Natural killer cell (primary cell): ENCODE measurements around the gene PDE4D. TPM values are rescaled to one million over a fixed set of nuclear protein-coding genes. Genes with fewer than 3 reads are reported as not detected.

ENCODE experiments used
- ATAC-seq, 3 donors: fragments of 150-1000 bp in 2 of 3; fragments of 200-7000 bp in 1 of 3; cut with Tn5 transposase; 1 replicate in 1 of 3; 2 replicates in 2 of 3; pipeline ENCODE4 v1.10.0; 2021; ENCODE audit warnings: mild to moderate bottlenecking in 2 of 3, moderate library complexity in 2 of 3
- DNase-seq, 2 donors: peaks; one replicate each; pipeline versions ENCODE4 v3.0.0 to v3.0.0-alpha.2; 2013 to 2021; ENCODE audit warnings: mixed read lengths in 1 of 2
- H3K27ac ChIP-seq: one replicate; pipeline ENCODE4 v1.5.1; 2013; ENCODE audit warnings: mild to moderate bottlenecking, low read length
- H3K27me3 ChIP-seq: one replicate; pipeline ENCODE4 v1.6.1; 2013; ENCODE audit warnings: low read length; ENCODE audit not compliant: control insufficient read depth, insufficient read depth
- H3K36me3 ChIP-seq: one replicate; pipeline ENCODE4 v1.6.1; 2013; ENCODE audit warnings: low read length; ENCODE audit not compliant: control insufficient read depth, insufficient read depth
- H3K4me1 ChIP-seq: one replicate; pipeline ENCODE4 v1.6.1; 2013; ENCODE audit warnings: low read length; ENCODE audit not compliant: control insufficient read depth, insufficient read depth
- H3K4me3 ChIP-seq: one replicate; pipeline ENCODE4 v1.5.1; 2013; ENCODE audit warnings: low read length
- H3K9me3 ChIP-seq: one replicate; pipeline ENCODE4 v1.6.1; 2013; ENCODE audit warnings: low read length; ENCODE audit not compliant: control insufficient read depth, insufficient read depth
- H3K27ac Mint-ChIP-seq, 2 donors: one replicate each; pipeline ENCODE4 v1.8.0; 2022; ENCODE audit warnings: mild to moderate bottlenecking in 2 of 2, mixed read lengths in 2 of 2, moderate library complexity in 1 of 2
- H3K27me3 Mint-ChIP-seq, 2 donors: one replicate each; pipeline ENCODE4 v1.8.0; 2022; ENCODE audit warnings: low read depth in 2 of 2, mixed read lengths in 2 of 2
- H3K36me3 Mint-ChIP-seq: one replicate; pipeline ENCODE4 v1.8.0; 2022; ENCODE audit warnings: mixed read lengths
- H3K4me1 Mint-ChIP-seq, 2 donors: one replicate each; pipeline ENCODE4 v1.8.0; 2022; ENCODE audit warnings: mixed read lengths in 2 of 2
- H3K4me3 Mint-ChIP-seq: one replicate; pipeline ENCODE4 v1.8.0; 2022; ENCODE audit warnings: mild to moderate bottlenecking, moderate library complexity, mixed read lengths
- H3K9me3 Mint-ChIP-seq, 2 donors: one replicate each; pipeline ENCODE4 v1.8.0; 2022; ENCODE audit warnings: mixed read lengths in 2 of 2
- CTCF ChIP-seq: fragments of 200-600 bp; IDR thresholded peaks from one replicate; pipeline ENCODE4 v1.8.0; 2022; ENCODE audit warnings: antibody characterized with exemption
- WGBS: methylation state at CpG from one replicate; pipeline ENCODE4 v1.1.7; 2013; ENCODE audit warnings: missing lambda C conversion rate; ENCODE audit not compliant: insufficient coverage; 5-methylcytosine and 5-hydroxymethylcytosine counted together
- intact Hi-C: fragments of 100-400 bp; cut with micrococcal nuclease; formaldehyde crosslinking; loops from one replicate; pipeline ENCODE4 v1.14.2; 2022
- total RNA-seq, 4 donors: library from RNA; stranded (reverse); fragments of 120-200 nt in 1 of 4; gene quantifications; one replicate each; pipeline versions ENCODE4 v1.2.3 to v1.2.4, GENCODE V29; 2013 to 2022

Gene PDE4D
- total RNA-seq, 3 donors from 2014 or later (not counting 1 experiment from before 2014, with no cell fraction given): 109 to 170 (median 116) TPM

GRCh38 chr5:59810041-59810440 lies 83.5 kb downstream of the PDE4D start:
- peak; percentile 77 to 86 (median 78) for ATAC-seq
- Mint-ChIP-seq H3K4me3 (no peak overlapping the region), H3K9me3 (no peaks in the 10 kb centered on the region), H3K27me3 (peaks cover 12 to 21% of the 10 kb centered on the region in 2 donors), H3K36me3 (no peaks in the 10 kb centered on the region), H3K4me1 (peaks cover 4 to 5% of the 10 kb centered on the region in 2 donors), H3K27ac (no peak overlapping the region)
- Histone ChIP-seq H3K27me3 (peaks cover 3% of the 10 kb centered on the region), H3K27ac (no peak overlapping the region), H3K4me3 (no peak overlapping the region), H3K4me1 (peaks cover 3% of the 10 kb centered on the region), H3K36me3 (no peaks in the 10 kb centered on the region), H3K9me3 (no peaks in the 10 kb centered on the region)
- peak; percentile 51 to 83 for DNase-seq
- WGBS: 3% methylated on average over 14 of the region's 14 CpGs
- peak; percentile 97 for TF ChIP-seq CTCF
- intact Hi-C loops: loop anchor here (5.0 kb wide), 1 partner anchor 857 kb away; no protein-coding TSS in a partner anchor

- Mint-ChIP-seq H3K4me1 (peaks cover 4 to 5% of the 10 kb centered on the region in 2 donors), H3K4me3 (no peak overlapping the region), H3K27me3 (peaks cover 14 to 21% of the 10 kb centered on the region in 2 donors), H3K9me3 (no peaks in the 10 kb centered on the region), H3K36me3 (no peaks in the 10 kb centered on the region), H3K27ac (no peak overlapping the region)
- no peaks in the 10 kb centered on the region for H3K9me3 ChIP-seq
- WGBS: 50% methylated on average over 1 of the region's 3 CpGs
- no peak overlapping the region for H3K27ac ChIP-seq
- no peak for TF ChIP-seq CTCF
- DNase-seq (no peak), ATAC-seq (no peak)
- no peak overlapping the region for H3K4me3 ChIP-seq
- intact Hi-C loops: no loop called here
- no peaks in the 10 kb centered on the region for H3K36me3 ChIP-seq
- peaks cover 3% of the 10 kb centered on the region for H3K27me3 ChIP-seq
- H3K4me1 ChIP-seq: peaks cover 3% of the 10 kb centered on the region
Observed at GRCh38 chr5:59807806-59808205, 85.7 kb downstream of the PDE4D start.

DNA sequence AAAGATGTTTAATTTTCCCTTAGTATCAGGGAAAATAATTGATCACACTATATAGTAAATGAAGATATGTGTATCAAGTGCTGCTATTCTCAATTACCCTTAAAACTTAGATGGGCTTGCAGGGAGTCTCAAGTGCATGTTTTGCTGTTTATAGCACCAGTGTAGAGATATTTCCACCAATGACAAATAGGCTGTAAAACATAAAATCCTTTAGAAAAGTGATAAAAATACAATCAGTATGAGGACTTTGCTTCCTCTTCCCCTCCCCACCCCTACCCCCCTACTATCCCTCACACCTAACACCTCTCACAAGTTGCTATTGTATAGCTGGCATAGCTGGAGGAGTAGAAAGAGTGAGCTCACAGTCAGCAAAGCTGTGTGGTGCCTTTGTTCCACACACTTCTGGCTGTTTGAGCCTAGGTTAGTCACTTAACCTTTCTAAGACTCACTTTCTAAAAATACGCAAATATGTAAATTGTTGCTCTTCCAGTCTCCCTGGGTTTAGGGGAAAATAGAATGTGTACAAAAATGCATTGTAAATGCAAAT lies 93.1 kb downstream of the PDE4D start:
- WGBS: no CpG with 5 or more reads among the region's 1 CpG
- H3K4me1 ChIP-seq: no peaks in the 10 kb centered on the region
- H3K4me3 ChIP-seq: no peak overlapping the region
- H3K27me3 ChIP-seq: no peaks in the 10 kb centered on the region
- ATAC-seq: peak in 2 of 3 donors; percentile 14 to 20
- no peaks in the 10 kb centered on the region for H3K36me3 Mint-ChIP-seq
- intact Hi-C loops: loop anchor here (1.0 to 5.0 kb wide), 4 partner anchors 294 to 928 kb away; no protein-coding TSS in a partner anchor
- DNase-seq: no peak
- peaks cover 0 to 4% of the 10 kb centered on the region in 2 donors for H3K27me3 Mint-ChIP-seq
- TF ChIP-seq CTCF: peak; percentile 43
- H3K27ac ChIP-seq: no peak overlapping the region
- H3K4me1 Mint-ChIP-seq: no peaks in the 10 kb centered on the region
- no peaks in the 10 kb centered on the region for H3K9me3 Mint-ChIP-seq
- H3K27ac Mint-ChIP-seq: no peak overlapping the region
- no peak overlapping the region for H3K4me3 Mint-ChIP-seq
- no peaks in the 10 kb centered on the region for H3K9me3 ChIP-seq
- H3K36me3 ChIP-seq: no peaks in the 10 kb centered on the region
